ENCODE results near the gene HRH1. TPM values are rescaled to one million over a fixed set of nuclear protein-coding genes. Genes with fewer than 3 reads are reported as not detected.

Gene HRH1
- total RNA-seq, 2 donors from 2014 or later = 17.7 to 48.3 TPM

- Histone ChIP-seq H3K36me3 (no peaks in the 10 kb centered on the region), H3K4me3 (no peak overlapping the region), H3K27me3 (replicated peaks; ENCODE audit: insufficient read depth) (no peaks in the 10 kb centered on the region), H3K4me1 (ENCODE audit: control insufficient read depth in 1 of 2, low read depth in 2 of 2) (peaks cover 5 to 29% of the 10 kb centered on the region in 2 donors), H3K9me3 (no peaks in the 10 kb centered on the region), H3K27ac (peak overlapping the region in 1 of 2 donors; percentile 69)
- TF ChIP-seq, protein P1, sequence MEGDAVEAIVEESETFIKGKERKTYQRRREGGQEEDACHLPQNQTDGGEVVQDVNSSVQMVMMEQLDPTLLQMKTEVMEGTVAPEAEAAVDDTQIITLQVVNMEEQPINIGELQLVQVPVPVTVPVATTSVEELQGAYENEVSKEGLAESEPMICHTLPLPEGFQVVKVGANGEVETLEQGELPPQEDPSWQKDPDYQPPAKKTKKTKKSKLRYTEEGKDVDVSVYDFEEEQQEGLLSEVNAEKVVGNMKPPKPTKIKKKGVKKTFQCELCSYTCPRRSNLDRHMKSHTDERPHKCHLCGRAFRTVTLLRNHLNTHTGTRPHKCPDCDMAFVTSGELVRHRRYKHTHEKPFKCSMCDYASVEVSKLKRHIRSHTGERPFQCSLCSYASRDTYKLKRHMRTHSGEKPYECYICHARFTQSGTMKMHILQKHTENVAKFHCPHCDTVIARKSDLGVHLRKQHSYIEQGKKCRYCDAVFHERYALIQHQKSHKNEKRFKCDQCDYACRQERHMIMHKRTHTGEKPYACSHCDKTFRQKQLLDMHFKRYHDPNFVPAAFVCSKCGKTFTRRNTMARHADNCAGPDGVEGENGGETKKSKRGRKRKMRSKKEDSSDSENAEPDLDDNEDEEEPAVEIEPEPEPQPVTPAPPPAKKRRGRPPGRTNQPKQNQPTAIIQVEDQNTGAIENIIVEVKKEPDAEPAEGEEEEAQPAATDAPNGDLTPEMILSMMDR (IDR thresholded peaks at IDR 0.05) = no peak
- DNase-seq (ENCODE audit: low spot score) = no peak
- peak; percentile 45 for ATAC-seq (ENCODE audit: insufficient number of reproducible peaks, low FRiP score, low read depth)
Observed at GRCh38 chr3:11118181-11118682, 36.1 kb upstream of the HRH1 start.

DNA sequence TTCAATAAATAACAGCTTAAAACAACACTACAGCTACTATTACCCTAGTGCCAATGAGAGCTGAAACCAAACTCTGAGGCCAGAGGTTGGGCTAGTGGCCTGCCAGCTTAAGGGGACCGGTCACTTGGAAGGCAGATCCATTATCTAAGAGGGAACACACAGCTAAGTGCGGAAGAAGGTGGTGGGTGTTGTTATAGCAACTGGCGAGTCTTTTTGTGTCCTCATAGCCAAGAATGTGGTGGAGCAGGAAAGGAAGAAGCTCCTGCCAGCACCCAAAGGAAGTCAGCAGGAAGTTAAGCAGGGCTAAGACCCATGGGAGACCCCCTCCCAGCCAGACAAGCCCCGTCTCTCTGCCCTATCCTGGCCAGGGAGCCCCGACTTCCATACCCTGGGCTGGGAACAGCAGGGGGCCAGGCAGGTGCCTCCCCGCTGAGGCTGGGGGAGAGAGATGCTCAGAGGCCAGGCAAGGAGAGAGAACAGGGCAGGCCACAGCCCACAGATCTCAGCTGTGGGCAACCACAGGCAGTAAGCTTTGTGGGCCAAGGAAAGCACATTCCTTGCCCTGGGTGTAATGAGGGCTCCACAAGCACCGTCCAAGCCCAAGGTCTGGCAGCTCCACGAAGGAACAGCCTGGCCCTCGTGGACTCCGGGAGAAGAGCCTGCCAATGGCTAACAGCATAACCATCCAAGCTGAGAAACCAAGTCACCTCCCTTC, 34.0 kb upstream of the HRH1 start:
- ATAC-seq (ENCODE audit: insufficient number of reproducible peaks, low FRiP score, low read depth) (peak; percentile 60), DNase-seq (ENCODE audit: low spot score) (no peak)
- peak overlapping the region; percentile 87 to 96 for H3K27ac ChIP-seq
- H3K9me3 ChIP-seq = no peaks in the 10 kb centered on the region
- TF ChIP-seq, protein P1 (IDR thresholded peaks at IDR 0.05) = no peak
- peaks cover 5 to 29% of the 10 kb centered on the region in 2 donors for H3K4me1 ChIP-seq (ENCODE audit: control insufficient read depth in 1 of 2, low read depth in 2 of 2)
- no peaks in the 10 kb centered on the region for H3K27me3 ChIP-seq (replicated peaks; ENCODE audit: insufficient read depth)
- H3K36me3 ChIP-seq = no peaks in the 10 kb centered on the region
- H3K4me3 ChIP-seq = no peak overlapping the region

DNA sequence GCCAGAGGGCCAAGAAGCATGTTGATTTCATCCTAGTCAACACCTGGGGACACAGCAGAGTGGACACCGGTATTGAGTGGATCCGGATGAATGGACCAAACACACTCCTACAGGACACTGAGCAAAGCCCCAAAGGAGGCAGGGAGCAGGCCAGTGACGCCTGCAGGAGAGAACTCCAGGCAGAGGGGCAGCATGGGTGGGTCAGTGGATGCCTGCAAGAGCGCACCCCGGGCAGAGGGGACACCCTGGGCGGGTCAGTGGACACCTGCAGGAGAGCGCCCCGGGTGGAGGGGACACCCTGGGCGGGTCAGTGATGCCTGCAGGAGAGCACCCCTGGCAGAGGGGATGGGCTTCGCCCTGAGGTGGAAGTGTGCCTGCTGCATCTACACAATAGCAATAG, 27.6 kb upstream of the HRH1 start:
- Histone ChIP-seq H3K4me3 (no peak overlapping the region), H3K9me3 (no peaks in the 10 kb centered on the region), H3K27me3 (replicated peaks; ENCODE audit: insufficient read depth) (no peaks in the 10 kb centered on the region), H3K36me3 (no peaks in the 10 kb centered on the region), H3K27ac (no peak overlapping the region), H3K4me1 (ENCODE audit: control insufficient read depth in 1 of 2, low read depth in 2 of 2) (peaks cover 0 to 7% of the 10 kb centered on the region in 2 donors)
- no peak for ATAC-seq (ENCODE audit: insufficient number of reproducible peaks, low FRiP score, low read depth)
- TF ChIP-seq, protein P1 (IDR thresholded peaks at IDR 0.05) = no peak
- no peak for DNase-seq (ENCODE audit: low spot score)

GRCh38 chr3:11128682-11129632, 25.3 kb upstream of the HRH1 start:
- ATAC-seq (ENCODE audit: insufficient number of reproducible peaks, low FRiP score, low read depth) = no peak
- TF ChIP-seq, protein P1 (IDR thresholded peaks at IDR 0.05) = no peak
- H3K4me3 ChIP-seq = no peak overlapping the region
- H3K27me3 ChIP-seq (replicated peaks; ENCODE audit: insufficient read depth) = no peaks in the 10 kb centered on the region
- DNase-seq (ENCODE audit: low spot score) = no peak
- no peaks in the 10 kb centered on the region for H3K9me3 ChIP-seq
- no peaks in the 10 kb centered on the region for H3K36me3 ChIP-seq
- no peak overlapping the region for H3K27ac ChIP-seq
- H3K4me1 ChIP-seq (ENCODE audit: control insufficient read depth in 1 of 2, low read depth in 2 of 2) = peaks cover 0 to 15% of the 10 kb centered on the region in 2 donors

DNA sequence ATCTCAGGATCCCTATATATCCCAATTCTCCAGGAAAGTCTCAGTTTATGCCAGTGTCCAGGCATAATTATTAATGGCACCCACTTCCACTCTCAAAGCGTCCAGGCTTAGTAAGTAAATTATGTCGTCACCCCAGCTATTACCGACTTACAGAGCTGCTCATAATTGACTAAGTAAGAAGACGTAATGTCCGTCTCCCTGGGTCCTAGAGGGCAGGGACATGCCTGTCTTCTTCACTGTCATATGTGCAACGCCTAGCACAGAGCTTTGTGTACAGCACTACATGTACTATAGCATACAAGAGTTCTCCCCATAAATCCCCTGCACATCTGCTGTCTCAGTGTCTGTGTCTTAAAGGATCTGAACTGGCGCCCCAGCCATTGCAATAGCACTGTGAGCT, 23.9 kb upstream of the HRH1 start:
- ATAC-seq (ENCODE audit: insufficient number of reproducible peaks, low FRiP score, low read depth) = no peak
- Histone ChIP-seq H3K27ac (peak overlapping the region; percentile 77 to 87), H3K4me3 (no peak overlapping the region), H3K9me3 (no peaks in the 10 kb centered on the region), H3K4me1 (ENCODE audit: control insufficient read depth in 1 of 2, low read depth in 2 of 2) (peaks cover 0 to 21% of the 10 kb centered on the region in 2 donors), H3K36me3 (no peaks in the 10 kb centered on the region), H3K27me3 (replicated peaks; ENCODE audit: insufficient read depth) (no peaks in the 10 kb centered on the region)
- DNase-seq (ENCODE audit: low spot score) = no peak
- TF ChIP-seq, protein P1 (IDR thresholded peaks at IDR 0.05) = no peak

All from thoracic aorta (tissue), 2 donors.